ENCODE results near the gene LCLAT1.

GRCh38 chr2:30684516-30684915 is 237.5 kb downstream of the LCLAT1 start:
- TF ChIP-seq GATA3 (IDR thresholded peaks at IDR 0.05; ENCODE audit: low read depth, low read length) = no peak
- TF ChIP-seq GATA2 (IDR thresholded peaks at IDR 0.05; ENCODE audit: low read depth, low read length) = no peak

Measured in SH-SY5Y (cell line).